HEK293T (cell line): ENCODE results near the gene SLC35G6.
"Not testable (repeated sequence)": the region's sequence is repeated elsewhere in the genome, so short reads cannot be mapped to it uniquely, and the experiment has no call there.

ENCODE experiments used
- ARNT ChIP-seq: fragments of 450-650 bp; IDR thresholded peaks from 2 replicates; pipeline ENCODE4 v1.6.1; 2017; ENCODE audit warnings: mild to moderate bottlenecking
- BHLHE40 ChIP-seq: fragments of 450-650 bp; IDR thresholded peaks from 2 replicates; pipeline ENCODE4 v1.6.1; 2016; ENCODE audit warnings: mild to moderate bottlenecking, moderate library complexity, borderline replicate concordance
- FOXA1 ChIP-seq: fragments of 450-650 bp; IDR thresholded peaks from 2 replicates; pipeline ENCODE4 v1.6.1; 2016; ENCODE audit warnings: mild to moderate bottlenecking
- FOXK2 ChIP-seq: fragments of 450-650 bp; IDR thresholded peaks from 2 replicates; pipeline ENCODE4 v1.6.1; 2016; ENCODE audit warnings: mild to moderate bottlenecking
- FOXM1 ChIP-seq: fragments of 450-650 bp; IDR thresholded peaks from 2 replicates; pipeline ENCODE4 v1.6.1; 2017; ENCODE audit warnings: mild to moderate bottlenecking, borderline replicate concordance
- LEF1 ChIP-seq: fragments of 450-650 bp; IDR thresholded peaks from 2 replicates; pipeline ENCODE4 v1.6.1; 2017; ENCODE audit warnings: mild to moderate bottlenecking, borderline replicate concordance
- SP1 ChIP-seq: fragments of 450-650 bp; IDR thresholded peaks from 2 replicates; pipeline ENCODE4 v1.6.1; 2017
- SUZ12 ChIP-seq: fragments of 450-650 bp; IDR thresholded peaks from 2 replicates; pipeline ENCODE4 v1.6.1; 2016; ENCODE audit warnings: mild to moderate bottlenecking
- TARDBP ChIP-seq: fragments of 450-650 bp; IDR thresholded peaks from 2 replicates; pipeline ENCODE4 v1.6.1; 2016

GRCh38 chr17:7470457-7470973 lies 10.7 kb upstream of the SLC35G6 start:
- not testable (repeated sequence) for TF ChIP-seq LEF1, SP1, ARNT, FOXA1, FOXK2, SUZ12, TARDBP, FOXM1, BHLHE40
